Prostate gland (tissue), 2 donors: ENCODE results near the gene ZSCAN32.

ENCODE experiments used
- POLR2A ChIP-seq: fragments of 450-650 bp; IDR thresholded peaks from one replicate; pipeline ENCODE4 v1.6.1; 2016; ENCODE audit warnings: antibody characterized with exemption, mild to moderate bottlenecking
- TF ChIP-seq, protein P1 (sequence below), 4 experiments: fragments of 200-600 bp in 2 of 4; fragments of 450-650 bp in 2 of 4; sonication (generic) in 2 of 4; IDR thresholded peaks; 1 replicate in 3 of 4; 2 replicates in 1 of 4; pipeline ENCODE4 v1.5.1; 2016 to 2019; ENCODE audit warnings: antibody characterized with exemption in 4 of 4, mild to moderate bottlenecking in 2 of 4, moderate library complexity in 2 of 4

DNA sequence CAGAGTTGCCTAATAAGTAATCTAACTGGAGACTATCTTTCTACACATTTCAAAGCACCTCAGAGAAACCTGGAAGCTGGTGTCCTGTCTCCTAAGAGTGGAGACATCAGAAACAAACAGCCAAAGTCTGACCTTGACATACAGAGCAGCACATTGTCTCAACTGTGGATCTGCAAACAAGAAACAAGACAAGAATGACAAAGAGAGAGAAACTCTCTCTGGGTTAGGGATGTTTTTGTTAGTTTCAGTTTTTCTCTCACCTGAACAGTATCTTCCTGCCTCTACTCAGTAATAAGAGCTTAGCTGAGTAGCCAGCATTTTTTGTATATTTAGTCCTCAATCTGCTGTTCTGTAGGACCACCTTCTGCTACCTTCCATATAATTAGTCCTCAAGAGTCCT, 33.6 kb upstream of the ZSCAN32 start:
- TF ChIP-seq, protein P1, sequence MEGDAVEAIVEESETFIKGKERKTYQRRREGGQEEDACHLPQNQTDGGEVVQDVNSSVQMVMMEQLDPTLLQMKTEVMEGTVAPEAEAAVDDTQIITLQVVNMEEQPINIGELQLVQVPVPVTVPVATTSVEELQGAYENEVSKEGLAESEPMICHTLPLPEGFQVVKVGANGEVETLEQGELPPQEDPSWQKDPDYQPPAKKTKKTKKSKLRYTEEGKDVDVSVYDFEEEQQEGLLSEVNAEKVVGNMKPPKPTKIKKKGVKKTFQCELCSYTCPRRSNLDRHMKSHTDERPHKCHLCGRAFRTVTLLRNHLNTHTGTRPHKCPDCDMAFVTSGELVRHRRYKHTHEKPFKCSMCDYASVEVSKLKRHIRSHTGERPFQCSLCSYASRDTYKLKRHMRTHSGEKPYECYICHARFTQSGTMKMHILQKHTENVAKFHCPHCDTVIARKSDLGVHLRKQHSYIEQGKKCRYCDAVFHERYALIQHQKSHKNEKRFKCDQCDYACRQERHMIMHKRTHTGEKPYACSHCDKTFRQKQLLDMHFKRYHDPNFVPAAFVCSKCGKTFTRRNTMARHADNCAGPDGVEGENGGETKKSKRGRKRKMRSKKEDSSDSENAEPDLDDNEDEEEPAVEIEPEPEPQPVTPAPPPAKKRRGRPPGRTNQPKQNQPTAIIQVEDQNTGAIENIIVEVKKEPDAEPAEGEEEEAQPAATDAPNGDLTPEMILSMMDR (IDR thresholded peaks at IDR 0.05) = no peak
- no peak for TF ChIP-seq POLR2A
